Fibroblast of pulmonary artery (primary cell): ENCODE measurements around the gene MSI2.

Experiments
- DNase-seq: peaks from one replicate; pipeline ENCODE4 v3.0.0-alpha.2; 2010; ENCODE audit warnings: low read depth
- H3K4me3 ChIP-seq: replicated peaks from 2 replicates; pipeline ENCODE4 v1.5.1; 2011; ENCODE audit warnings: low read depth, mild to moderate bottlenecking, control low read depth, low read length, moderate library complexity
- CTCF ChIP-seq: IDR thresholded peaks from 2 replicates; pipeline ENCODE4 v1.5.1; 2011; ENCODE audit warnings: mild to moderate bottlenecking, control low read depth, low read length, inconsistent platforms; ENCODE audit errors: missing control alignments

The MSI2 gene

DNA sequence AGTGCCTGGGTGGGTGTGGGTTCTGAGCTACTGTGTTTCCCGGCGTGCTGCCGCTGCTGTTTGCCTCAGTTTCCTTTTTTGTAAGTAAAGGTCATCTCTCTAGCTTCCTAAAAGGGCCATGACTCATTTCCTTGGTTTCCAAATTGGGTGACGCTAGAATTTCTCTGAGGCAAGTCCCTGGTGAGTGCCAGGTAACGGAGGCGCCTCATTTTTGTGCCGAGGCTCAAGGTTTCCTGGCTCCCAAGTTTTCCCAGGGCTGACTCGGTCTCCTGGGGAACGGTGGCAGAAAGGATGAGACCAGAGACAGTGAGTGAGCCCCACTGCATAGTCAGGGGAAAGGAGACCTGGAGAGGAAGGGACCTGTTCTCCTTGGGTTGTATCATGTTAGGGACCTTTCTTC, 20.3 kb downstream of the MSI2 start:
- DNase-seq: no peak
- no peak overlapping the region for H3K4me3 ChIP-seq
- TF ChIP-seq CTCF: no peak

DNA sequence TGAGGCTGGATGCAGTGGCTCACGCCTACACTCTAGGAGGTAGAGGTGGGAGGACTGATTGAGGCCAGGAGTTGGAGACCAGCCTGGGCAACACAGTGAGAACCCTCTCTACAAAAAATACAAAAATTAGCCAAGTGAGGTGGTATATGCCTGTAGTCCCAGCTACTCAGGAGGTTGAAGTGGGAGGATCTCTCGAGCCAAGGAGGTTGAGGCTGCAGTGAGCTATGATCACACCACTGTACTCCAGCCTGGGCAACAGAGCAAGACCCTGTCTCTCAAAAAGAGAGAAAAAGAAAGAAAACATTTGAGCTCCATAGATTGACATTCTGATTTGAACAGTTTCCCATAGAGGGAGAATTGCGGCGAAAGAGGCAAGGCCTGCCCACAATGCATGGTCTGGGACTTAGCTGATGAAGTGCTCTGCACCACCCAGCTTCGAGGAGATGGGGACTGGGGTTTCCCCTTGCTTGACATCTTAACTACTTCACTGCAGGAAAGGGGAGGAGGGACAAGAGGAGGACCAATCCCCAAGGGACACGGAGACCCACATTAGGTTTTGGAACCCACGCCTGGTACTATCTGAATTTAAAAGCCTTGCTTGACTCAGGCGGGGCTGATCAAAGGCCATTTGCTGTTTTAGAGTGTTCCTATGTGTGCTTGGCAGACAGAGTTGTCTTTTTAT, 21.7 kb downstream of the MSI2 start:
- H3K4me3 ChIP-seq: no peak overlapping the region
- no peak for TF ChIP-seq CTCF
- no peak for DNase-seq

DNA sequence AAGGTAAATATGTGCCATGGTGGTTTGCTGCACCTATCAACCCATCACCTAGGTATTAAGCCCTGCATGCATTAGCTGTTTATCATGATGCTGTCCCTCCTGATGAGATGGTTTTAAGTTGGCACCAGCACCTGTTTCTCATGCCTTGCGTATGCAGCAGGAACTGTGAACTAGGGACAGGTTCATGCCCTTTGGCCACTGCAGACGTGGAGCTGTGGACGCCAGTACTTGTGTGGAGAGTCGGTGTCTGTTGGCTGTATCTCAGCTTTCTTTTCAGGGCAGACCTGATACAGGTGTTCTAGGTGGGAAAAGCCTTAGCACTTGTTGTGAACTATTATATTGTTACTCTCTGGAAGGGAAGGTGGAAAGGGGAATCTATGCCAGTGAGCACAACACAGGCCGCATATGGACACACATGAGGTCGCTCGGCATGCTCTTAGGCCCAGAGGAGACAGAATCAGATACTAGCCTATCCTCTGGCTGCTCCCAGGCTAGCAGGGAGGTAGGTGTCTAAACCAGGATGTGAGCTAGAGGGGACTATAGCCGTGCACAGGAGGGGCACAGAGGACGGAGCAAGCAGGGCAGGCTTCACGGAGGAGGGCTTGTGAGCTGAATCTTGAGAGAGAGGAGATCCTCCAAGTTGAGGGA, 22.5 kb downstream of the MSI2 start:
- DNase-seq: no peak
- no peak for TF ChIP-seq CTCF
- no peak overlapping the region for H3K4me3 ChIP-seq

GRCh38 chr17:57279432-57279831, 23.1 kb downstream of the MSI2 start:
- DNase-seq: no peak
- H3K4me3 ChIP-seq: no peak overlapping the region
- no peak for TF ChIP-seq CTCF

- DNase-seq: no peak
- no peak for TF ChIP-seq CTCF
These were observed 25.6 kb downstream of the MSI2 start for GRCh38 chr17:57281887-57282286.

DNA sequence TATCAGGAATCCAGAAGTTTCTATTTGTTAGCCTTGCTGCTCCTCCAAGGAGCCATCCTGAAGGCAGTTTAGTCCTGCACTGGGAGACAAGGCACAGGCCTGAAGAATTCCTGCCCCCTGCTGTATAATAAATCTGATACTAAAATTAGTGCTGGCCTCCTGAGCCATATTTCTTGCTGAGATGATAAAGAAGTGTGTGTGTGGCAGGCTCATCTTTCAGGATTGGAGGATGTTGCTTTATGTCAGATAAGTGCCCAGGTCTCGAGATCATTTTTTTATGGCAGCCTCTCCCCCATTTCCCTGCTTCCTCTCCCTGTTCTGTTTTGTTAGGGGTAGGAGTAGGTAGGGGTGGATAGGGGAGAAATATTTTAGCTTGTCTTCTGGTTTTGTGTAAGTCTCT, 26.0 kb downstream of the MSI2 start:
- no peak for TF ChIP-seq CTCF
- no peak for DNase-seq
- no peak overlapping the region for H3K4me3 ChIP-seq

More at GRCh38 chr17:57281887-57282286, 25.6 kb downstream of the MSI2 start:
- no peak overlapping the region for H3K4me3 ChIP-seq
